Cardiac fibroblast (primary cell): Measurements from ENCODE around the gene CEACAM8.

Experiments
- DNase-seq, 2 donors: peaks; one replicate each; pipeline versions ENCODE4 v3.0.0 to v3.0.0-alpha.2; 2010; ENCODE audit warnings: low read depth in 2 of 2
- H3K4me3 ChIP-seq, 2 donors: replicated peaks in 1 of 2; 1 replicate in 1 of 2; 2 replicates in 1 of 2; pipeline ENCODE4 v1.5.1; 2011; ENCODE audit warnings: low read depth in 2 of 2, low read length in 2 of 2, mild to moderate bottlenecking in 2 of 2, moderate library complexity in 1 of 2
- TF ChIP-seq, protein P1 (sequence below): IDR thresholded peaks from one replicate; pipeline ENCODE4 v1.5.1; 2011; ENCODE audit warnings: low read depth, mild to moderate bottlenecking, low read length, inconsistent platforms

CEACAM8 gene

DNA sequence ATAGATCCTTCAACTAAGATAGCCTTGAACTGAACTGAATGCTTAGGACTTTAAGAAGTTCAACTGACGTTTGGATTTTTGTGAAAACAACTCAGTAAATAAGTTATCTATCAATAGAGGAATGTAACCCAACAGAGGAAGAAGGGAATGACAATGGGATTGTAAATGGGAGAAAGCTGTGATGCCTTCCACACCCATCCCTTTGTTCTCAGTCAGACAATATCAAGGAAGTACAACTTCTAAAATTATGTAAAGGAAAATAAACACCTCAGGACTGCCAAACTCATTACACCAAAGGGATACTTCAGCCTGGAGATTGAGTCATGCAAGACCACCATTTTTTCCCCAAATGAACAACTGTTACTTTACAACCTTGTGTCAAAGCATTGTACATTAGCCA, 21.1 kb downstream of the CEACAM8 start:
- no peak overlapping the region for H3K4me3 ChIP-seq
- DNase-seq: no peak
- TF ChIP-seq, protein P1, sequence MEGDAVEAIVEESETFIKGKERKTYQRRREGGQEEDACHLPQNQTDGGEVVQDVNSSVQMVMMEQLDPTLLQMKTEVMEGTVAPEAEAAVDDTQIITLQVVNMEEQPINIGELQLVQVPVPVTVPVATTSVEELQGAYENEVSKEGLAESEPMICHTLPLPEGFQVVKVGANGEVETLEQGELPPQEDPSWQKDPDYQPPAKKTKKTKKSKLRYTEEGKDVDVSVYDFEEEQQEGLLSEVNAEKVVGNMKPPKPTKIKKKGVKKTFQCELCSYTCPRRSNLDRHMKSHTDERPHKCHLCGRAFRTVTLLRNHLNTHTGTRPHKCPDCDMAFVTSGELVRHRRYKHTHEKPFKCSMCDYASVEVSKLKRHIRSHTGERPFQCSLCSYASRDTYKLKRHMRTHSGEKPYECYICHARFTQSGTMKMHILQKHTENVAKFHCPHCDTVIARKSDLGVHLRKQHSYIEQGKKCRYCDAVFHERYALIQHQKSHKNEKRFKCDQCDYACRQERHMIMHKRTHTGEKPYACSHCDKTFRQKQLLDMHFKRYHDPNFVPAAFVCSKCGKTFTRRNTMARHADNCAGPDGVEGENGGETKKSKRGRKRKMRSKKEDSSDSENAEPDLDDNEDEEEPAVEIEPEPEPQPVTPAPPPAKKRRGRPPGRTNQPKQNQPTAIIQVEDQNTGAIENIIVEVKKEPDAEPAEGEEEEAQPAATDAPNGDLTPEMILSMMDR: no peak

DNA sequence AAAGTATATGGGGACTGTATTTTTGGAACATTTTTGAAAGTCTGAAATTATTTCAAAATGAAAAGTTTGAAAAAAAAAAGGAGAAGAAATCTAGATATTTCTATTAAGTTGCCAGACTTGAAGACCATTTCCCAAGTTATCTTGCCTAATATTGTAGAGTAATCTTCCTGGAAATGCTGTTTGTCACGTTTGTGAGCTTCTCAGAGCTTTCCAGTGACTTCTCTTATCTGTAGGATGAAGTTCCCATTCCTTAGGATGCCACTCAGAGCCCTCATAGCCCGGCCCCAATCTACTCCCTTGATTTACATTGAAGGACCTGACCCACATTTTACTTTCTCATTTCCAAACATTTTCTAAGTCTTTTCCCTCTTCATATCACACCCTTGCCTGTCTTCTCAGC, 23.6 kb downstream of the CEACAM8 start:
- TF ChIP-seq, protein P1: no peak
- no peak overlapping the region for H3K4me3 ChIP-seq
- DNase-seq: no peak

DNA sequence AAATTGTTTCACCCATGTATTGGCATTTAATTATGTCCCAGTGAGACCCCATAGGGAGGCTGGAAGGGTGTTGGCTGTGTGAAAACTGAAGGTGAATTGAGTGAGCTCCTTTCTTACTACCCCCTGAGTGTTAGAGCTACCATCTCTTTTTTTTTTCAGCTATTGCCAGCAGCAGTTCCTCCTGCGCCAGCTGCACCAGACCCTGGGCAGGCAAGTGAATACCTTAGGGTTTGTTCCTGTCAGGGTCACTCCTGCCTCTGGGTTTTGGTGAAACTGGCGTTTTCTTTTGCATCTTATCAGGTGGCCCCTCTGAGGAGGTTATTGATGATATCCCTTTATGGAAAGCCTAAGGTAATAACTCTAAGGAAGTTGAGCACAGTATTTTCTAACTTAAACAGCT, 25.5 kb downstream of the CEACAM8 start:
- no peak overlapping the region for H3K4me3 ChIP-seq

GRCh38 chr19:42568006-42568405, 26.7 kb downstream of the CEACAM8 start:
- DNase-seq: no peak
- TF ChIP-seq, protein P1: no peak
- no peak overlapping the region for H3K4me3 ChIP-seq

More for the DNA sequence above, 25.5 kb downstream of the CEACAM8 start:
- TF ChIP-seq, protein P1: no peak
- DNase-seq: no peak

- no peak for DNase-seq
- TF ChIP-seq, protein P1: no peak
- no peak overlapping the region for H3K4me3 ChIP-seq
Observed at GRCh38 chr19:42567567-42567966, 27.2 kb downstream of the CEACAM8 start.

DNA sequence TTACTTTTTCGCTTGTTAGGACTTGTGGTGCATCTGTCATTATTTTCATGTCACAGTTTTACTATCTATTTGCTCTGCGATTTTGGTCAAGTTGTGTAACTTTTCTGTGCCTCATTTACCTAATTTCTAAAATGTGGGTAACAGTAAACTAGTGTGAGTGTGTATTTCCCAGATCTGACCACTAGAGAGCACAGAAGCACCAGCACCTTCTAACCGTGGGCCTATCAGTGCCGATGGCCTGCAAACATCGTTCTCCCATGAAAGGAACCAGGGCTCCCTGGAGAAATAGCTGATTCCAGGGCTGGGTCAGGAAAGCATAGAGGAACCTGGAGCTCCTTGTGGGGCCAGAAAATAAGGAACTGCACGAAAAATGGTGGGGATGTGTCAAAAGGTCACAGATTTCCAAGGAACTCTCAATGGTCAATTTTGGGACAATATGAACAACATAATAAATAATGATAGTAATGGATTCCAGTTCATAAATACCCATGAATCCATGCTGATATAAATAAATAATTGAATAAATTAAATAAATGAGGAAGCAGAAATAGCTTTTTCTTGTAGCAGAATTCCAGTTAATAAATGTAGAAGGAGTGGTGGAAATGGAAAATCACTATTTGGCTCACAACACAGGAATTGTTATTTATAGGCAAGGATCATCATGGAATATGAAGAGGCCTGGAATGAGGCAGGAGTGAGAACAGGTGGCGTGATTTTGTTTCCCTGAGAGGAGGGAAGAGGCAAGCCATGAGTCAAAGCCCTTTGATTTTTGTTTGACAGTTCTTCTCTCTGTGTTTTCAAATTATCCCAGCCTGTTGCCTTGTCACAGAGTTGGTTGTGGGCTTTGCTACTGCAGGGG, 31.1 kb downstream of the CEACAM8 start:
- TF ChIP-seq, protein P1: peak; percentile 75
- DNase-seq: peak; percentile 55
- no peak overlapping the region for H3K4me3 ChIP-seq
